HuH-7.5 (cell line): ENCODE results near the gene WASF3.
"Not testable (repeated sequence)": the region's sequence is repeated elsewhere in the genome, so short reads cannot be mapped to it uniquely, and the experiment has no call there.

Experiments used
- DNase-seq: peaks from one replicate; pipeline ENCODE4 v3.0.0; 2011; ENCODE audit warnings: low spot score

Gene WASF3

GRCh38 chr13:26718872-26719271 lies 161.4 kb downstream of the WASF3 start:
- DNase-seq: no peak

GRCh38 chr13:26719356-26719945 lies 162.0 kb downstream of the WASF3 start:
- DNase-seq: no peak

GRCh38 chr13:26721251-26722121 lies 164.0 kb downstream of the WASF3 start:
- no peak for DNase-seq

GRCh38 chr13:26722321-26722720 lies 164.8 kb downstream of the WASF3 start:
- DNase-seq: no peak

- not testable (repeated sequence) for DNase-seq
Measured at GRCh38 chr13:26723620-26724019, 166.1 kb downstream of the WASF3 start.

GRCh38 chr13:26726684-26727083 lies 169.2 kb downstream of the WASF3 start:
- DNase-seq: no peak

GRCh38 chr13:26727122-26727521 lies 169.6 kb downstream of the WASF3 start:
- no peak for DNase-seq

GRCh38 chr13:26727633-26728032 lies 170.2 kb downstream of the WASF3 start:
- DNase-seq: no peak

GRCh38 chr13:26735677-26736076 lies 178.2 kb downstream of the WASF3 start:
- DNase-seq: no peak
